NCI-H510A treated with DMSO at 0.1 percent for 48 hours (cell line): Measurements from ENCODE around the gene NPIPA1.
"Not testable (repeated sequence)": the region's sequence is repeated elsewhere in the genome, so short reads cannot be mapped to it uniquely, and the experiment has no call there.

ENCODE experiments used
- DNase-seq: peaks from one replicate; lab custom pipeline; 2025; lab: John Stamatoyannopoulos, UW

Gene NPIPA1

GRCh38 chr16:14937143-14937542 lies at the start of gene NPIPA1:
TSS of gene NPIPA1 (plus strand) at chr16:14937443. CDS start at chr16:14937443, 0 bp downstream.
- DNase-seq, result not testable (repeated sequence)

GRCh38 chr16:14892111-14892510 lies 45.1 kb upstream of the NPIPA1 start:
- DNase-seq, result not testable (repeated sequence)

GRCh38 chr16:14895382-14895781 lies 41.9 kb upstream of the NPIPA1 start:
- DNase-seq, result not testable (repeated sequence)

GRCh38 chr16:14896023-14896422 lies 41.2 kb upstream of the NPIPA1 start:
- DNase-seq, result not testable (repeated sequence)

- not testable (repeated sequence) for DNase-seq
Measured at GRCh38 chr16:14897006-14897664, 40.1 kb upstream of the NPIPA1 start.

- not testable (repeated sequence) for DNase-seq
Measured at GRCh38 chr16:14898162-14898561, 39.1 kb upstream of the NPIPA1 start.

GRCh38 chr16:14903191-14903957 lies 33.9 kb upstream of the NPIPA1 start:
- not testable (repeated sequence) for DNase-seq

GRCh38 chr16:14909744-14910143 lies 27.5 kb upstream of the NPIPA1 start:
- not testable (repeated sequence) for DNase-seq

- not testable (repeated sequence) for DNase-seq
Measured at GRCh38 chr16:14910833-14911629, 26.2 kb upstream of the NPIPA1 start.

- DNase-seq, result not testable (repeated sequence)
Measured at GRCh38 chr16:14911954-14912353, 25.3 kb upstream of the NPIPA1 start.

- DNase-seq, result not testable (repeated sequence)
Measured at GRCh38 chr16:14912588-14912987, 24.7 kb upstream of the NPIPA1 start.

- not testable (repeated sequence) for DNase-seq
Measured at GRCh38 chr16:14918504-14918903, 18.7 kb upstream of the NPIPA1 start.

GRCh38 chr16:14919837-14920600 lies 17.2 kb upstream of the NPIPA1 start:
- not testable (repeated sequence) for DNase-seq

GRCh38 chr16:14922285-14922684 lies 15.0 kb upstream of the NPIPA1 start:
- DNase-seq, result not testable (repeated sequence)

GRCh38 chr16:14922968-14923367 lies 14.3 kb upstream of the NPIPA1 start:
- DNase-seq, result not testable (repeated sequence)

- DNase-seq, result not testable (repeated sequence)
Measured at GRCh38 chr16:14923394-14924088, 13.7 kb upstream of the NPIPA1 start.

- DNase-seq, result not testable (repeated sequence)
Measured at GRCh38 chr16:14924359-14924758, 12.9 kb upstream of the NPIPA1 start.

GRCh38 chr16:14924982-14925381 lies 12.3 kb upstream of the NPIPA1 start:
- DNase-seq, result not testable (repeated sequence)

- not testable (repeated sequence) for DNase-seq
Measured at GRCh38 chr16:14928064-14928714, 9.1 kb upstream of the NPIPA1 start.

GRCh38 chr16:14929176-14929575 lies 8.1 kb upstream of the NPIPA1 start:
- DNase-seq, result not testable (repeated sequence)
